ENCODE measurements around the gene GZF1.

Gene GZF1

DNA sequence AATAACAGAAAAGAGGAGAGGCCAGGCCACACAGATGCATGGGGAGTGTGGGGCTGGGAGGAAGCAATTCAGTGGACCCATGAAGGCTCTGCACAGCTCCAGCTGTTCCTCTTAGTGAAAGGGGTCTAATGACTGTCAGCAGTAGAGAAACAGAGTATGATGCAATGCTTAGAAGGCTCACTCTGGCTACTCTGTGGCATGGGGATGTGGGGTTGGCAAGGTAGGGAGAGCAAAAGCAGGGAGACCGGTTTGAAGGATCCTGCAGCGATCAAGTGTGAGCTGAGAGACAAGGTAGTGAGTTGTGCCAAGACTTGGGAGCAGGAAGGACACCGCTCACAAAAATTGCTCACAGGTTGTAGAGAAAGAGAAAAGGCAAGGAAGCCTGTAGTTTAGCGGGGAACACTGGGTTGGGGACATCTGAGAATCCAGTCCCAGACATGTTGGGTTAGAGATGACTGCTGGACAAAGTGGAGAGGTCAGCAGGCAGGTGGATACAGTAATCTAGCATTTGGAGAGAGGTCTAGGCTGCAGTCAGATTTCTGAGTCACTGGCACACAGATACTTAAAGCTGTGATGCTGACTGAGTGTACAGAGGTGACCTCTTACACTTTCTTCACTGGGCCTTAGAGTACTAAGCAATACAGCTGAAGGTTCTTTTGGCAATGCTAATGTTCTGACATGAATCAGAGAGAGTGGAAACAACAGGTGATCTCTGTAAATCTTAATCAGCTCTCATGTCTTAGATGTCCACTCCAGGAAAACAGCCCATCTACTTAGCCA, 32.2 kb downstream of the GZF1 start:
- Histone ChIP-seq H3K27ac (no peak overlapping the region), H3K4me3 (no peak overlapping the region)
- TF ChIP-seq, protein P1, sequence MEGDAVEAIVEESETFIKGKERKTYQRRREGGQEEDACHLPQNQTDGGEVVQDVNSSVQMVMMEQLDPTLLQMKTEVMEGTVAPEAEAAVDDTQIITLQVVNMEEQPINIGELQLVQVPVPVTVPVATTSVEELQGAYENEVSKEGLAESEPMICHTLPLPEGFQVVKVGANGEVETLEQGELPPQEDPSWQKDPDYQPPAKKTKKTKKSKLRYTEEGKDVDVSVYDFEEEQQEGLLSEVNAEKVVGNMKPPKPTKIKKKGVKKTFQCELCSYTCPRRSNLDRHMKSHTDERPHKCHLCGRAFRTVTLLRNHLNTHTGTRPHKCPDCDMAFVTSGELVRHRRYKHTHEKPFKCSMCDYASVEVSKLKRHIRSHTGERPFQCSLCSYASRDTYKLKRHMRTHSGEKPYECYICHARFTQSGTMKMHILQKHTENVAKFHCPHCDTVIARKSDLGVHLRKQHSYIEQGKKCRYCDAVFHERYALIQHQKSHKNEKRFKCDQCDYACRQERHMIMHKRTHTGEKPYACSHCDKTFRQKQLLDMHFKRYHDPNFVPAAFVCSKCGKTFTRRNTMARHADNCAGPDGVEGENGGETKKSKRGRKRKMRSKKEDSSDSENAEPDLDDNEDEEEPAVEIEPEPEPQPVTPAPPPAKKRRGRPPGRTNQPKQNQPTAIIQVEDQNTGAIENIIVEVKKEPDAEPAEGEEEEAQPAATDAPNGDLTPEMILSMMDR (IDR thresholded peaks at IDR 0.05): no peak
- no peak for DNase-seq (ENCODE audit: low spot score)

DNA sequence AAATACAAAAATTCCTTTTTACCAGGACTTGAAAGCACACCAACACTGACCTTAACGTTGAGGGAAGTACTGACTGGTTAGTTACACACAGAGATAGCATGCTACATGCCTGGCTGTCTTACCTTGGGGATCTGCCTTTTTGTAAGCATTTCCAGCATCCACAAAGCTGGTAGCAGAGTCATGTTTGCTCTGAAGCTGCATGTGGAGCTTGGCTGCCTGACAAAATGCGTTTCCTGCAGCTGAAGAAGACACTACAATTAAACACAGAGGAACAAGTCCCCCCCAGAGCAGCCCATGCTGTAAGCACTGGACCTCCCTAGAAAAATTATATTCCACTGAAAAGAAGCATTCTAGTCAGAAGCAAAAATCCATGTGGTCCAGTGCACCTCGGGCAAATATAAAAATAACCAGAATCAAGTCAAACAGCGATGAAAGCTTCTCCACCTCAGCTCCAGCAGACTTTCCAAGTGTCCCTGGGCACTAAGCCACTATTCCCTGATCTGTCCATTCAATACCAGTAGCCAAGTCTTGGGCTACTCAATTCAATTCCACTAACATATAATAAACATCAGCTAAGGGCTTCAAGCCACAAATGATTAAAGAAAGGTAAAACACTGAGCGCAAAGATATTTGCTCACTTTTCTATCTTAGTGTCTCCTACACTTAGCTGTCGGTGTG, 35.1 kb downstream of the GZF1 start:
- TF ChIP-seq, protein P1 (IDR thresholded peaks at IDR 0.05): no peak
- no peak overlapping the region for H3K4me3 ChIP-seq
- no peak overlapping the region for H3K27ac ChIP-seq
- DNase-seq (ENCODE audit: low spot score): no peak

GRCh38 chr20:23397961-23398360, 36.0 kb downstream of the GZF1 start:
- TF ChIP-seq, protein P1 (IDR thresholded peaks at IDR 0.05): no peak
- no peak overlapping the region for H3K27ac ChIP-seq
- no peak overlapping the region for H3K4me3 ChIP-seq
- no peak for DNase-seq (ENCODE audit: low spot score)

- H3K4me3 ChIP-seq: no peak overlapping the region
- TF ChIP-seq, protein P1 (IDR thresholded peaks at IDR 0.05): no peak
- no peak overlapping the region for H3K27ac ChIP-seq
- DNase-seq (ENCODE audit: low spot score): no peak
Measured at GRCh38 chr20:23399568-23400241, 37.7 kb downstream of the GZF1 start.

GRCh38 chr20:23401051-23401450, 39.1 kb downstream of the GZF1 start:
- Histone ChIP-seq H3K27ac (no peak overlapping the region), H3K4me3 (no peak overlapping the region)
- TF ChIP-seq, protein P1 (IDR thresholded peaks at IDR 0.05): no peak

DNA sequence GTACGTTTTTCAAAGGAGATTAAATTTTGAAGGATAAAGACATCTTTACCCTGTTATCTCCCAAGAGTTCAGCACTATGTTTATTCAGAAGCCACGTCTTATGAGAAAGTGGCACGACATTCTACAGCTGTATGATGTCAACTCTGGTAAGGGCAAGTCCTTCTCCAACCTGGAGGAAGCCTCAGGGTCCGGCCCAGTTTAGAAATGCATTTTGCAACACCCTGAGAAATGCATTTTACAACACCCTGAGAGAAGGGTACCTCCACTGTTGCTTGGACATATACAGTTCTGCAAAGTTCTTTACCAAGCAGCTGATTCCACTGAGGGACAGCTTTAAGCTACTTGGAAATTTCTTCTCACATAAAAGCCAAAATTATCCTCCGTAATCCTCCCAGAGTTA, 41.8 kb downstream of the GZF1 start:
- DNase-seq (ENCODE audit: low spot score): no peak
- H3K27ac ChIP-seq: no peak overlapping the region

More at GRCh38 chr20:23401051-23401450, 39.1 kb downstream of the GZF1 start:
- no peak for DNase-seq (ENCODE audit: low spot score)

More for the DNA sequence above, 41.8 kb downstream of the GZF1 start:
- TF ChIP-seq, protein P1 (IDR thresholded peaks at IDR 0.05): no peak
- H3K4me3 ChIP-seq: no peak overlapping the region
